Lower lobe of right lung (tissue), 2 donors: ENCODE data around the gene CCT7. TPM values are rescaled to one million over a fixed set of nuclear protein-coding genes. Genes with fewer than 3 reads are reported as not detected.

Source experiments
- ATAC-seq, 2 donors: fragments of 200-7000 bp; cut with Tn5 transposase; one replicate each; pipeline ENCODE4 v1.9.1; 2020 to 2022; ENCODE audit warnings: mild to moderate bottlenecking in 2 of 2, moderate library complexity in 2 of 2
- DNase-seq: peaks from one replicate; pipeline ENCODE4 v3.0.0-alpha.2; 2020
- H3K27ac ChIP-seq: fragments of 200-600 bp; one replicate; pipeline ENCODE4 v1.8.0; 2022
- H3K27me3 ChIP-seq: fragments of 200-600 bp; one replicate; pipeline ENCODE4 v1.8.0; 2022; ENCODE audit warnings: low read depth
- H3K36me3 ChIP-seq: fragments of 200-600 bp; one replicate; pipeline ENCODE4 v1.8.0; 2022; ENCODE audit warnings: mild to moderate bottlenecking
- H3K4me1 ChIP-seq: fragments of 200-600 bp; one replicate; pipeline ENCODE4 v1.8.0; 2022
- H3K4me3 ChIP-seq: fragments of 200-600 bp; one replicate; pipeline ENCODE4 v1.8.0; 2022; ENCODE audit warnings: mild to moderate bottlenecking
- H3K9me3 ChIP-seq: fragments of 200-600 bp; one replicate; pipeline ENCODE4 v1.8.0; 2022
- intact Hi-C: fragments of 100-400 bp; cut with DNase I; formaldehyde crosslinking; loops from one replicate; pipeline ENCODE4 v1.11.0; 2022
- total RNA-seq: library from RNA; stranded (reverse); fragmentation: NEBNext Ultra II Directional; extraction: Animal tissue kit (Norgen Biotek cat#: 25700); gene quantifications from one replicate; pipeline ENCODE4 v1.2.1, GENCODE V29; 2021
- TF ChIP-seq, protein P1 (sequence below): fragments of 200-600 bp; IDR thresholded peaks from one replicate; pipeline ENCODE4 v1.8.0; 2022; ENCODE audit warnings: antibody characterized with exemption, mild to moderate bottlenecking
- donor health status: DM: no; HTN: yes; CAD: no; lungs with severe emphysema.

Gene CCT7
- total RNA-seq, 1 donor from 2014 or later = 151 TPM

DNA sequence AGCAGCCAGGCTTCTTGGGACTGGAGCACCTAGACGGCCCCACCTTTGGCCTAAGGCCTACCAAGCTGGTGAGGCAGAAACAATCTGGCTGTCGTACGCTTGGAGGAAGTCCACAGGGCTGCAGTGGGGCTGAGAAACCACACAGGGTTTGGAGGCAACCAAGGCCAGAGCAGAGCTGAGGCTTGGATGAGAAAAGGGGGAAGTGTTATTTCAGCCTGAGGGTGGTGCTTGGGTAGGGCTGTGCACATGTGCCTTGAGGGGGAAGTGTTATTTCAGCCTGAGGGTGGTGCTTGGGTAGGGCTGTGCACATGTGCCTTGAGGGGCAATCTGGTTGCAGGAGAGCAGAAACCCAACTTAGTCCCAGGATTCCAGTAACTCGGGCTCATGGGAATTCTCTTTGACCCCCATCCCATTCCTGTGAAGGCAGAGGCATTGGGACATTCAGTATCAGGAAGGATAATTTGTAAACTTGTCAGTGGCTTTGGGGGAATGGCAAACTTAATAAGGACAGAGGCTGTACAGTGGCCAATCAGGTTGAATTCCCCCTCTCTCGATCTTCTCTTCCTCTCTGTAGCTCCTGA lies 51.1 kb downstream of the CCT7 start:
- ATAC-seq (peak; percentile 74 to 88), DNase-seq (no peak)
- TF ChIP-seq, protein P1, sequence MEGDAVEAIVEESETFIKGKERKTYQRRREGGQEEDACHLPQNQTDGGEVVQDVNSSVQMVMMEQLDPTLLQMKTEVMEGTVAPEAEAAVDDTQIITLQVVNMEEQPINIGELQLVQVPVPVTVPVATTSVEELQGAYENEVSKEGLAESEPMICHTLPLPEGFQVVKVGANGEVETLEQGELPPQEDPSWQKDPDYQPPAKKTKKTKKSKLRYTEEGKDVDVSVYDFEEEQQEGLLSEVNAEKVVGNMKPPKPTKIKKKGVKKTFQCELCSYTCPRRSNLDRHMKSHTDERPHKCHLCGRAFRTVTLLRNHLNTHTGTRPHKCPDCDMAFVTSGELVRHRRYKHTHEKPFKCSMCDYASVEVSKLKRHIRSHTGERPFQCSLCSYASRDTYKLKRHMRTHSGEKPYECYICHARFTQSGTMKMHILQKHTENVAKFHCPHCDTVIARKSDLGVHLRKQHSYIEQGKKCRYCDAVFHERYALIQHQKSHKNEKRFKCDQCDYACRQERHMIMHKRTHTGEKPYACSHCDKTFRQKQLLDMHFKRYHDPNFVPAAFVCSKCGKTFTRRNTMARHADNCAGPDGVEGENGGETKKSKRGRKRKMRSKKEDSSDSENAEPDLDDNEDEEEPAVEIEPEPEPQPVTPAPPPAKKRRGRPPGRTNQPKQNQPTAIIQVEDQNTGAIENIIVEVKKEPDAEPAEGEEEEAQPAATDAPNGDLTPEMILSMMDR = no peak
- H3K4me1 ChIP-seq = peaks cover 8% of the 10 kb centered on the region
- peaks cover 50% of the 10 kb centered on the region for H3K27me3 ChIP-seq
- peak overlapping the region; percentile 34 for H3K27ac ChIP-seq
- intact Hi-C loops = no loop called here
- no peaks in the 10 kb centered on the region for H3K9me3 ChIP-seq
- H3K4me3 ChIP-seq = peak overlapping the region; percentile 69
- no peaks in the 10 kb centered on the region for H3K36me3 ChIP-seq

DNA sequence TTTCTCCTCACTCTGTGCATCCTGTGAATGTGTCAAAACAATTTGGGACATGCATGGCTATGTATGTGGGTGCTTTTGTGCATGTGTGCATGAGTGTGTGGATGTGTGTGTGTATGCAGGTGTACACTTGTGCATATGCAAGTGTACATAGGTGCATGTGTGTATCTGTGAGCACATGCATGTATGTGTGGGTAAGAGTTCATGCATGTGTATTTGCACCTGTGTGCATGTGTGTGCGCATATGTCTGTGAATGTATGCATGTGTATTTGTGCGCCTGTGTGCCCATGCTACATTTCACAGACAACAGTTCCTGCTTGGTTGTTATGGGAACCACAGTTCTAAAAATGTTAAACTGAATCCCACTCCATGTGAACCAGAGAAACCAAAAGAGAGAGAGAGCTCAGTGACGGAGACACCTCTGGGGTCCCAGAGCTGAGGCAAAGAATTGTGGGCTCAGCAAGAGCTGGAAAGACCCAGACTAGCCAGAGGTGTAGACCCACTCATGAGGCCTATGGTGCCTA lies 52.1 kb downstream of the CCT7 start:
- ATAC-seq = no peak
- Histone ChIP-seq H3K36me3 (no peaks in the 10 kb centered on the region), H3K27ac (no peak overlapping the region), H3K9me3 (no peaks in the 10 kb centered on the region), H3K4me1 (peaks cover 10% of the 10 kb centered on the region), H3K27me3 (peaks cover 59% of the 10 kb centered on the region), H3K4me3 (no peak overlapping the region)
- DNase-seq = no peak
- TF ChIP-seq, protein P1 = no peak
- intact Hi-C loops = no loop called here

DNA sequence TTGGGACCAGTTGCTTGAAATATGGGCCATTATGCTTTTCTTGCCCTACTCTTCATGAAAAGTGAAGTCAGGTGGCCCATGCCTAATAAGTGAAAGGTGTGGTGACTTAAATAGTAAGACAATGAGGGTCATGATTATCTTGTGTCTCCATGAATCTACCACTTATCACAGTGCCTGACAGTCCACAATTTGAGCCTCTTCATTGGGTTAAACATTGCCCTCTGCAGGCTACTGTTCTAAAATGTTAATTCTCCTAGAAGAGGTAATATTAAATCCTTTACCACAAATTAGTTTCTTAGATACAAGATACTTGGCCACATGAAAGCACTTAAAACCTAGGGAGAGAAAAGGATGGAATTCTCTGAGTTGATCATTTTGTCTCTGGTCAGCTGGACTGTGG lies 55.2 kb downstream of the CCT7 start:
- no peak for ATAC-seq

DNA sequence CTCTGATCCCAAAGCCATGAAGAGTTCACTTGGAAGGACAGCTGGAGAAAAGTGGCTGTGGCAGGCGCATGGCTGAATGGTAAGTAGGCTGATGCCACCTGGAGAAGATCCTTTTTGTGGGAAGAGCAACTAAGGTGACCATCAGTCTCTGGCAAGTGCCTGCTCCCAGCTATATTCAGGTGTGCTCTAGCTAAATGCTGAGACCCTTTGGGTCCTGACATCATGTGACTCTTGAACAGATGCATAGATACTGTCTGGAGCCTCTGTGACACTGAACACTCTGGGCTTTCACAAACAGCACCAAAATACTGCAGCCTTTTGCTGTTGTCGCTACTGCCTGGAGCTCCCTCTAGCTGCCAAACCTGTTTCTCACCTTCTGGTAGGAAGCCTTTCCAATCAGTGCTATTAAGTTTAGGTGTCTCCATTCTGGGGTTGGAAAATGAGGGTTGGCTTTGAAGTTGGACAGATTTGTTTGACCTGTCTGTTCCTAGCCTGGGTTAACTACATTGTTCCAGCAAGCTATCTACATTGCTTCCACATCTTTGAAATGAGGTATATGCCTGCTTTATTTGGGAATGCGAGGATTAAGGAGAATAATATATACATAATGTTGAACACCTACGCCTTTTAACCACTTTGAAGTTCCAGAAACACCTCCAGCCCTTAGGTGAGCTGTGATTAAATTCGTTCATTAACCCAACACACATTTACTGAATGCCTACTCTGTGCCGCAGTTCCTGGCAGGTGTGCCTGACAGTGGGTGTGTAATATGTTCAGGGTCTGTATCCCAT lies 56.1 kb downstream of the CCT7 start:
- DNase-seq (no peak), ATAC-seq (peak in 1 of 2 donors; percentile 51)
- Histone ChIP-seq H3K4me1 (peaks cover 23% of the 10 kb centered on the region), H3K27ac (no peak overlapping the region), H3K27me3 (peaks cover 87% of the 10 kb centered on the region), H3K4me3 (no peak overlapping the region), H3K36me3 (no peaks in the 10 kb centered on the region), H3K9me3 (no peaks in the 10 kb centered on the region)
- TF ChIP-seq, protein P1 = peak; percentile 30
- intact Hi-C loops = no loop called here

More for the DNA sequence above, 55.2 kb downstream of the CCT7 start:
- TF ChIP-seq, protein P1 = no peak
- Histone ChIP-seq H3K9me3 (no peaks in the 10 kb centered on the region), H3K4me1 (peaks cover 31% of the 10 kb centered on the region), H3K36me3 (no peaks in the 10 kb centered on the region), H3K27ac (no peak overlapping the region), H3K27me3 (peaks cover 85% of the 10 kb centered on the region), H3K4me3 (no peak overlapping the region)
- intact Hi-C loops = no loop called here
- no peak for DNase-seq

DNA sequence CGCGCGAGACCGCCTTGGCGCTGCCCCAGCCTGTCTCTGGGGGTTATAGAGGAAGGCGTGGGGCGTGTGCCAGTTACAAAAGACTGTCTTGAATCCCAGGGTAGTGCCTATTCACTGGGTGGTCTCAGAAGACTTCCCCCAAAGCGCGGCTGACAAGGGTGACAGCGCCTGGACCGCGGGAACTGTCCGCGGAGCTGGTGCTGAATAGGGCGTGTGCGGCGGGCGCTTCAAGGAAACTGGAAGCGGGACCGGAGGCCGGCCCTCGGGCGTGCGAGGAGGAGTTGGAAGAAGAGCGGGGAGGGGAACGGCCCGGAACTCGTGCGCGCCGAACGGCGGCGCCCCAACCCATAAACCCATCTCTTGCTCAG lies 57.0 kb downstream of the CCT7 start:
- DNase-seq (peak; percentile 65), ATAC-seq (peak; percentile 75 to 76)

More for the DNA sequence above, 57.0 kb downstream of the CCT7 start:
- Histone ChIP-seq H3K27me3 (peaks cover 92% of the 10 kb centered on the region), H3K4me1 (peaks cover 23% of the 10 kb centered on the region), H3K9me3 (no peaks in the 10 kb centered on the region), H3K36me3 (no peaks in the 10 kb centered on the region), H3K27ac (no peak overlapping the region), H3K4me3 (peak overlapping the region; percentile 25)
- intact Hi-C loops = no loop called here
- TF ChIP-seq, protein P1 = no peak
